Peyer's patch (tissue), 4 donors: ENCODE results near the gene CCL25.

ENCODE experiments used
- CTCF ChIP-seq, 6 experiments: fragments of 450-650 bp in 4 of 6; fragments of 200-600 bp in 2 of 6; sonication (generic) in 1 of 6; IDR thresholded peaks; one replicate each; pipeline ENCODE4 v1.5.1; 2017 to 2019; ENCODE audit warnings: antibody characterized with exemption in 6 of 6, mild to moderate bottlenecking in 3 of 6, moderate library complexity in 1 of 6
- POLR2A ChIP-seq, 2 donors: fragments of 450-650 bp; IDR thresholded peaks; one replicate each; pipeline ENCODE4 v1.5.1; 2017; ENCODE audit warnings: antibody characterized with exemption in 2 of 2, mild to moderate bottlenecking in 2 of 2, moderate library complexity in 2 of 2

GRCh38 chr19:8075158-8076074, 22.9 kb downstream of the CCL25 start:
- TF ChIP-seq POLR2A (IDR thresholded peaks at IDR 0.05) (no peak), CTCF (IDR thresholded peaks at IDR 0.05) (no peak)
